H1 (cell line): Measurements from ENCODE around the gene USP8. TPM values are rescaled to one million over a fixed set of nuclear protein-coding genes. Genes with fewer than 3 reads are reported as not detected.
"Not testable (repeated sequence)": the region's sequence is repeated elsewhere in the genome, so short reads cannot be mapped to it uniquely, and the experiment has no call there.

Experiments
- CTCF ChIA-PET: fragments of 300-600 bp; sonication (Branson Sonifier 250); formaldehyde crosslinking; loops from one replicate; lab custom pipeline; 2021; ENCODE audit not compliant: partially characterized antibody; lab: Charles Lee
- POLR2A ChIA-PET: fragments of 300-600 bp; sonication (Branson Sonifier 250); formaldehyde crosslinking; loops from one replicate; lab custom pipeline; 2021; ENCODE audit warnings: inconsistent platforms; ENCODE audit not compliant: partially characterized antibody; lab: Charles Lee
- DNase-seq, 2 experiments: peaks; one replicate each; pipeline versions ENCODE4 v3.0.0 to v3.0.0-alpha.2; 2010 to 2022; ENCODE audit warnings: low spot score in 2 of 2, low read depth in 1 of 2, mixed read lengths in 1 of 2
- FAIRE-seq: peaks from 2 replicates; lab custom pipeline; 2011; peaks lifted over from hg19 to GRCh38; lab: Jason Lieb, UNC
- H2AFZ ChIP-seq: 2 replicates; pipeline ENCODE4 v1.8.1; 2012; ENCODE audit warnings: low read length, inconsistent platforms
- H2AK5ac ChIP-seq: 2 replicates; pipeline ENCODE4 v1.6.1; 2013; ENCODE audit warnings: low read depth, low read length
- H2BK120ac ChIP-seq: replicated peaks from 2 replicates; pipeline ENCODE3; 2013; ENCODE audit warnings: low read depth, low read length, inconsistent platforms
- H2BK12ac ChIP-seq: 2 replicates; pipeline ENCODE4 v1.6.1; 2013; ENCODE audit warnings: low read depth, low read length
- H2BK15ac ChIP-seq: 2 replicates; pipeline ENCODE4 v1.6.1; 2013; ENCODE audit warnings: low read length
- H2BK20ac ChIP-seq: 2 replicates; pipeline ENCODE4 v1.6.1; 2013; ENCODE audit warnings: low read length
- H2BK5ac ChIP-seq: 2 replicates; pipeline ENCODE4 v1.6.1; 2013; ENCODE audit warnings: low read depth, low read length
- H3K14ac ChIP-seq: 2 replicates; pipeline ENCODE4 v1.6.1; 2013; ENCODE audit warnings: inconsistent platforms; ENCODE audit not compliant: insufficient read length
- H3K18ac ChIP-seq: 2 replicates; pipeline ENCODE4 v1.6.1; 2013; ENCODE audit warnings: low read length; ENCODE audit errors: extremely low read depth
- H3K23ac ChIP-seq: 2 replicates; pipeline ENCODE4 v1.6.1; 2013; ENCODE audit warnings: inconsistent platforms; ENCODE audit not compliant: insufficient read length
- H3K23me2 ChIP-seq: 2 replicates; pipeline ENCODE4 v1.6.1; 2013; ENCODE audit warnings: low read depth, low read length
- H3K27ac ChIP-seq: 2 replicates; pipeline ENCODE4 v1.6.1; 2011; ENCODE audit warnings: low read depth, low read length, inconsistent platforms
- H3K27me3 ChIP-seq, 4 experiments: replicated peaks in 1 of 4; 1 replicate in 1 of 4; 2 replicates in 3 of 4; pipeline versions ENCODE4 v1.6.1 to v1.8.1; 2011 to 2013; ENCODE audit warnings: low read length in 3 of 4, mild to moderate bottlenecking in 3 of 4, inconsistent platforms in 2 of 4, mixed read lengths in 2 of 4, moderate library complexity in 1 of 4; ENCODE audit not compliant: control insufficient read depth in 3 of 4, insufficient read depth in 3 of 4; ENCODE audit errors: extremely low read depth in 1 of 4
- H3K36me3 ChIP-seq, 4 experiments: 2 replicates each; pipeline versions ENCODE4 v1.6.1 to v1.8.1; 2011 to 2013; ENCODE audit warnings: mild to moderate bottlenecking in 4 of 4, low read length in 3 of 4, moderate library complexity in 2 of 4, control low read depth in 1 of 4, inconsistent platforms in 1 of 4; ENCODE audit not compliant: insufficient read depth in 4 of 4, control insufficient read depth in 2 of 4
- H3K4ac ChIP-seq: replicated peaks from 2 replicates; pipeline ENCODE3; 2013; ENCODE audit warnings: low read length, low read depth, mixed read lengths, inconsistent platforms; ENCODE audit not compliant: insufficient read length
- H3K4me1 ChIP-seq, 4 experiments: replicated peaks in 1 of 4; 1 replicate in 1 of 4; 2 replicates in 3 of 4; pipeline versions ENCODE4 v1.6.1 to v1.8.1; 2011 to 2013; ENCODE audit warnings: low read length in 3 of 4, inconsistent platforms in 2 of 4, mixed read lengths in 1 of 4; ENCODE audit not compliant: insufficient read depth in 4 of 4, control insufficient read depth in 3 of 4
- H3K4me2 ChIP-seq, 2 experiments: 2 replicates each; pipeline versions ENCODE4 v1.6.1 to v1.8.1; 2011 to 2013; ENCODE audit warnings: low read depth in 2 of 2, low read length in 2 of 2, control low read depth in 1 of 2, inconsistent platforms in 1 of 2, mild to moderate bottlenecking in 1 of 2; ENCODE audit not compliant: insufficient read depth in 1 of 2
- H3K4me3 ChIP-seq, 4 experiments: fragments of 200-600, 300-600 bp in 1 of 4; sonication (generic), shearing (Covaris generic), sonication (Bioruptor Twin) in 1 of 4; 2 replicates each; pipeline versions ENCODE4 v1.5.1 to v1.8.1; 2011 to 2016; ENCODE audit warnings: low read length in 4 of 4, low read depth in 3 of 4, control low read depth in 2 of 4, inconsistent platforms in 2 of 4, mild to moderate bottlenecking in 2 of 4, mixed read lengths in 1 of 4, moderate library complexity in 1 of 4; ENCODE audit not compliant: insufficient read depth in 2 of 4; ENCODE audit errors: extremely low read depth in 1 of 4
- H3K56ac ChIP-seq: replicated peaks from 2 replicates; pipeline ENCODE3; 2013; ENCODE audit warnings: low read depth, mild to moderate bottlenecking, mixed read lengths, low read length, inconsistent platforms; ENCODE audit not compliant: insufficient read length
- H3K79me1 ChIP-seq: 2 replicates; pipeline ENCODE4 v1.6.1; 2013; ENCODE audit warnings: low read depth, low read length, control low read depth
- H3K79me2 ChIP-seq, 2 experiments: 2 replicates each; pipeline versions ENCODE4 v1.6.1 to v1.8.1; 2012 to 2013; ENCODE audit warnings: low read length in 2 of 2, mild to moderate bottlenecking in 2 of 2, inconsistent platforms in 1 of 2; ENCODE audit not compliant: insufficient read depth in 2 of 2, control insufficient read depth in 1 of 2
- H3K9ac ChIP-seq, 4 experiments: replicated peaks in 1 of 4; 1 replicate in 1 of 4; 2 replicates in 3 of 4; pipeline versions ENCODE4 v1.6.1 to v1.8.1; 2011 to 2013; ENCODE audit warnings: low read depth in 3 of 4, low read length in 3 of 4, control low read depth in 2 of 4, mild to moderate bottlenecking in 2 of 4, moderate library complexity in 2 of 4, inconsistent platforms in 1 of 4; ENCODE audit errors: extremely low read depth in 1 of 4
- H3K9me3 ChIP-seq, 2 experiments: 2 replicates each; pipeline versions ENCODE4 v1.6.1 to v1.8.1; 2012 to 2013; ENCODE audit warnings: mild to moderate bottlenecking in 2 of 2, moderate library complexity in 2 of 2, control low read depth in 1 of 2, inconsistent platforms in 1 of 2, low read depth in 1 of 2, low read length in 1 of 2, mixed read lengths in 1 of 2; ENCODE audit not compliant: insufficient read depth in 2 of 2
- H4K20me1 ChIP-seq, 2 experiments: replicated peaks in 1 of 2; 2 replicates each; pipeline versions ENCODE3 to v1.8.1; 2011 to 2013; ENCODE audit warnings: inconsistent platforms in 2 of 2, low read length in 2 of 2, mild to moderate bottlenecking in 1 of 2; ENCODE audit not compliant: insufficient read depth in 2 of 2, control insufficient read depth in 1 of 2
- H4K5ac ChIP-seq: 2 replicates; pipeline ENCODE4 v1.6.1; 2013; ENCODE audit warnings: low read length, low read depth, mixed read lengths, inconsistent platforms; ENCODE audit not compliant: insufficient read length
- H4K8ac ChIP-seq: 2 replicates; pipeline ENCODE4 v1.8.0; 2013; ENCODE audit warnings: mild to moderate bottlenecking, moderate library complexity, low read length, inconsistent platforms; ENCODE audit not compliant: insufficient read depth; ENCODE audit errors: extremely low read depth
- H4K91ac ChIP-seq: replicated peaks from 2 replicates; pipeline ENCODE3; 2013; ENCODE audit warnings: low read length, mixed read lengths, inconsistent platforms; ENCODE audit not compliant: insufficient read length
- WGBS, 2 experiments: shearing (Covaris generic) in 1 of 2; methylation state at CpG; one replicate each; pipeline versions ENCODE4 v1.1.6 to v1.1.7; 2013 to 2015; ENCODE audit warnings: low lambda C conversion rate in 2 of 2, mixed read lengths in 2 of 2, inconsistent platforms in 1 of 2, low coverage in 1 of 2, missing lambda C conversion rate in 1 of 2; ENCODE audit not compliant: insufficient replicate concordance in 2 of 2, insufficient coverage in 1 of 2, insufficient read length in 1 of 2; ENCODE audit errors: extremely low coverage in 1 of 2, missing lambda C conversion rate in 1 of 2; 5-methylcytosine and 5-hydroxymethylcytosine counted together
- polyA plus RNA-seq, 7 experiments: library from polyadenylated mRNA; depleted of rRNA in 3 of 7; stranded (reverse) in 5 of 7; unstranded in 2 of 7; fragments of >200 nt in 5 of 7; fragments of 200-250 nt in 2 of 7; gene quantifications; 1 replicate in 5 of 7; 2 replicates in 1 of 7; 4 replicates in 1 of 7; pipeline versions ENCODE4 v1.2.1 to v1.2.3, GENCODE V29; 2011 to 2013; ENCODE audit warnings: missing spikeins in 2 of 7, mixed read lengths in 2 of 7
- total RNA-seq: library from RNA; stranded (reverse); fragmentation: NEBNext Ultra II Directional; extraction: Animal tissue kit (Norgen Biotek cat#: 25700); gene quantifications from 2 replicates; pipeline ENCODE4 v1.2.1, GENCODE V29; 2021
- TF ChIP-seq, protein P1 (sequence below): IDR thresholded peaks from 2 replicates; pipeline ENCODE4 v1.6.1; 2012; ENCODE audit warnings: inconsistent platforms

USP8 gene
- total and polyA plus RNA-seq, 2 of the 8 experiments (the other 6 are each of a cell fraction or from before 2014, with no cell fraction given): 19.9 to 66.2 TPM

DNA sequence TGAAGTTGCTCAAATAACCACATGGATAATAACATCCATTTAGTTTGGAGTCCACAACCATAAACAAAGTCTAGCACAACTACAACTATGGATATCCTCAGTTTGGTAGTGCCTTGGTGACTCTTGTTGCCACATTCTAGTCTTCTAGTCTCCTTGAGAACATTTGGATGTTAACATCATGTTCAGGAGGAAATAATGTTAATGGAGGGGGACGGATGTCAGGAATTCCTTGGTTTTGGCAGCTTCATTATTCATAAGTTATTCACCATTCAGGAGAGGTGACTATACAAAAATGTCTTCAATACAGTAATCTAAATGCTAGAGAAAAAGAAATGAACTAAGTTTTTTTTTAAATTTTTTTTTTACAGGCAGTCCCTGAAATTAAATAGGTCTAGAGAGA, 42.8 kb upstream of the USP8 start (continued):
- TF ChIP-seq, protein P1, sequence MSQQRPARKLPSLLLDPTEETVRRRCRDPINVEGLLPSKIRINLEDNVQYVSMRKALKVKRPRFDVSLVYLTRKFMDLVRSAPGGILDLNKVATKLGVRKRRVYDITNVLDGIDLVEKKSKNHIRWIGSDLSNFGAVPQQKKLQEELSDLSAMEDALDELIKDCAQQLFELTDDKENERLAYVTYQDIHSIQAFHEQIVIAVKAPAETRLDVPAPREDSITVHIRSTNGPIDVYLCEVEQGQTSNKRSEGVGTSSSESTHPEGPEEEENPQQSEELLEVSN: no peak

DNA sequence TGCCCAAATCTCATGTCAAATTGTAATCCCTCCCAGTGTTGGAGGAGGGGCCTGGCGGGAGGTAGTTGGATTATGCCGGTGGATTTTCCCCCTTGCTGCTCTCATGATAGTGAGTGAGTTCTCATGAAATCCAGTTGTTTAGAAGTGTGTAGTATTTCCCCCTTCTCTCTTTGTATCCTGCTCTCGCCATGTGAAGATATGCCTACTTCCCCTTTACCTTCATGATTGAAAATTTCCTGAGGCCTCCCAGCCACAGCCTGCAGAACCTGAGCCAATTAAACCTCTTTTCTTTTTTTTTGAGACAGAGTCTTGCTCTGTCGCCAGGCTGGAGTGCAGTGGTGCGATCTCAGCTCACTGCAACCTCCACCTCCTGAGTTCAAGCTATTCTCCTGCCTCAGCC, 41.8 kb upstream of the USP8 start:
- H2BK5ac ChIP-seq, H3K4me3 ChIP-seq, H3K23ac ChIP-seq, H3K27me3 ChIP-seq, H2BK120ac ChIP-seq, H3K79me2 ChIP-seq, H3K9ac ChIP-seq, H4K5ac ChIP-seq, H4K8ac ChIP-seq, H2BK20ac ChIP-seq, H3K23me2 ChIP-seq, H3K18ac ChIP-seq, H3K4me2 ChIP-seq, H3K56ac ChIP-seq, H3K4me1 ChIP-seq, H4K20me1 ChIP-seq, H3K14ac ChIP-seq, H3K9me3 ChIP-seq, H2BK12ac ChIP-seq, H3K79me1 ChIP-seq, H4K91ac ChIP-seq, H3K4ac ChIP-seq, H3K27ac ChIP-seq, H2AFZ ChIP-seq, H3K36me3 ChIP-seq, H2AK5ac ChIP-seq, H2BK15ac ChIP-seq, FAIRE-seq, CTCF ChIA-PET, DNase-seq: not testable (repeated sequence)
- 94% methylated on average over 5 of the region's 5 CpGs; no CpG with 5 or more reads in 1 of the 2 experiments for WGBS, 2 experiments
- POLR2A ChIA-PET: interaction anchor here (0.7 to 1.1 kb wide), 2 partner anchors 27 to 123 kb away, joined by 3 to 6 read pairs; no protein-coding TSS in a partner anchor
